HCT116 (cell line): ENCODE results near the gene RBMXL3. TPM values are rescaled to one million over a fixed set of nuclear protein-coding genes. Genes with fewer than 3 reads are reported as not detected.

Source experiments
- ATAC-seq: fragments of 200-7000 bp; cut with Tn5 transposase; 2 replicates; pipeline ENCODE4 v1.9.1; 2020; ENCODE audit warnings: mild to moderate bottlenecking, moderate library complexity
- BruUV-seq: library from RNA; stranded (reverse); fragments of 400-500 nt; replicated peaks from 2 replicates; lab custom pipeline; 2021; lab: Mats Ljungman, UMichigan
- CTCF ChIA-PET: fragments of 300-600 bp; sonication (Branson Sonifier 250); formaldehyde crosslinking; loops from one replicate; lab custom pipeline; 2021; ENCODE audit warnings: antibody characterized with exemption; lab: Charles Lee
- POLR2A ChIA-PET: fragments of 300-600, 350-600 bp; sonication (Branson Sonifier 250); formaldehyde crosslinking; loops from one replicate; lab custom pipeline; 2021; ENCODE audit warnings: antibody characterized with exemption; lab: Charles Lee
- RAD21 ChIA-PET, 2 experiments: fragments of 300-600 bp; sonication (Branson Sonifier 250); formaldehyde crosslinking; loops; one replicate each; lab custom pipeline; 2023; ENCODE audit warnings: low total read pairs in 2 of 2; ENCODE audit not compliant: uncharacterized antibody in 2 of 2, unreplicated experiment in 2 of 2, low non-redundant PET in 1 of 2; lab: Charles Lee
- DNase-seq: peaks from one replicate; pipeline ENCODE4 v3.0.0-alpha.2; 2010; ENCODE audit warnings: low read depth, low spot score
- H2AFZ ChIP-seq: fragments of 200-600 bp; shearing (Covaris generic), sonication (generic); 2 replicates; pipeline ENCODE4 v1.6.1; 2017; ENCODE audit warnings: low read depth, mixed run types, mixed read lengths, antibody characterized with exemption, low read length; ENCODE audit not compliant: poor library complexity, severe bottlenecking
- H3K27ac ChIP-seq: 2 replicates; pipeline ENCODE4 v1.5.1; 2012; ENCODE audit warnings: low read depth, low read length
- H3K27me3 ChIP-seq: fragments of 200-600 bp; sonication (generic); 2 replicates; pipeline ENCODE4 v1.6.1; 2016; ENCODE audit warnings: mixed run types, low read length, mixed read lengths; ENCODE audit not compliant: insufficient read depth
- H3K36me3 ChIP-seq, 2 experiments: fragments of 200-500 bp in 1 of 2; fragments of 200-600 bp in 1 of 2; sonication (Bioruptor generic) in 1 of 2; sonication (generic) in 1 of 2; 2 replicates each; pipeline versions ENCODE4 v1.5.1 to v1.6.1; 2014 to 2016; ENCODE audit warnings: low read length in 2 of 2, inconsistent platforms in 1 of 2, mixed read lengths in 1 of 2, mixed run types in 1 of 2; ENCODE audit not compliant: insufficient read depth in 2 of 2, control insufficient read depth in 1 of 2
- H3K4me1 ChIP-seq, 2 experiments: fragments of 200-600 bp in 1 of 2; sonication (generic) in 1 of 2; 2 replicates each; pipeline versions ENCODE4 v1.5.1 to v1.6.1; 2012 to 2017; ENCODE audit warnings: low read length in 2 of 2, inconsistent platforms in 1 of 2, mild to moderate bottlenecking in 1 of 2, mixed read lengths in 1 of 2, mixed run types in 1 of 2, moderate library complexity in 1 of 2; ENCODE audit not compliant: insufficient read depth in 2 of 2, control insufficient read depth in 1 of 2
- H3K4me2 ChIP-seq: fragments of 200-600 bp; sonication (generic); 2 replicates; pipeline ENCODE4 v1.6.1; 2017; ENCODE audit warnings: mixed run types, low read length, mixed read lengths
- H3K4me3 ChIP-seq, 2 experiments: fragments of 200-600 bp in 1 of 2; sonication (generic) in 1 of 2; replicated peaks in 1 of 2; 2 replicates each; pipeline ENCODE4 v1.5.1; 2011 to 2016; ENCODE audit warnings: low read length in 2 of 2, control low read depth in 1 of 2, low read depth in 1 of 2, mild to moderate bottlenecking in 1 of 2, mixed read lengths in 1 of 2, mixed run types in 1 of 2
- H3K79me2 ChIP-seq: fragments of 200-600 bp; sonication (generic); 2 replicates; pipeline ENCODE4 v1.6.1; 2017; ENCODE audit warnings: mild to moderate bottlenecking, mixed run types, low read length, moderate library complexity, mixed read lengths; ENCODE audit not compliant: insufficient read depth
- H3K9ac ChIP-seq: fragments of 200-600 bp; sonication (generic); 2 replicates; pipeline ENCODE4 v1.6.1; 2016; ENCODE audit warnings: low read length, mixed read lengths
- H3K9me2 ChIP-seq: fragments of 200-600 bp; sonication (generic), shearing (Covaris generic); 2 replicates; pipeline ENCODE4 v1.6.1; 2017; ENCODE audit warnings: mixed run types, mild to moderate bottlenecking, moderate library complexity; ENCODE audit not compliant: insufficient read depth
- H3K9me3 ChIP-seq, 2 experiments: fragments of 200-500 bp in 1 of 2; fragments of 200-600 bp in 1 of 2; sonication (Bioruptor generic) in 1 of 2; sonication (generic) in 1 of 2; 2 replicates each; pipeline ENCODE4 v1.6.1; 2014 to 2017; ENCODE audit warnings: low read length in 2 of 2, mixed read lengths in 2 of 2, inconsistent platforms in 1 of 2, low read depth in 1 of 2, mild to moderate bottlenecking in 1 of 2, mixed run types in 1 of 2, moderate library complexity in 1 of 2; ENCODE audit not compliant: control insufficient read depth in 1 of 2, insufficient read depth in 1 of 2
- H4K20me1 ChIP-seq: fragments of 200-600 bp; sonication (generic), shearing (Covaris generic); 2 replicates; pipeline ENCODE4 v1.6.1; 2017; ENCODE audit warnings: mixed run types, mild to moderate bottlenecking, moderate library complexity; ENCODE audit not compliant: insufficient read depth
- CEBPB ChIP-seq: IDR thresholded peaks from 2 replicates; pipeline ENCODE4 v1.6.1; 2012; ENCODE audit warnings: low read depth
- CTCF ChIP-seq, 3 experiments: fragments of 200-600 bp in 1 of 3; sonication (generic) in 1 of 3; IDR thresholded peaks in 2 of 3; conservative IDR thresholded peaks in 1 of 3; 2 replicates each; pipeline ENCODE4 v1.5.1; 2012 to 2017; ENCODE audit warnings: low read depth in 2 of 3, low read length in 2 of 3, antibody characterized with exemption in 1 of 3, borderline replicate concordance in 1 of 3, control low read depth in 1 of 3, mild to moderate bottlenecking in 1 of 3, mixed read lengths in 1 of 3, mixed run types in 1 of 3, moderate library complexity in 1 of 3; ENCODE audit not compliant: insufficient read depth in 1 of 3
- EGR1 ChIP-seq: IDR thresholded peaks from 2 replicates; pipeline ENCODE4 v1.6.1; 2012; ENCODE audit warnings: low read depth
- EZH2 ChIP-seq: fragments of 200-600 bp; sonication (generic); IDR thresholded peaks from 2 replicates; pipeline ENCODE4 v1.6.1; 2017; ENCODE audit warnings: antibody characterized with exemption, mixed run types
- EZH2phosphoT487 ChIP-seq: fragments of 200-600 bp; IDR thresholded peaks from 2 replicates; pipeline ENCODE4 v1.6.1; 2018; ENCODE audit warnings: antibody characterized with exemption, borderline replicate concordance
- POLR2A ChIP-seq: IDR thresholded peaks from 2 replicates; pipeline ENCODE4 v1.7.0; 2011; ENCODE audit warnings: borderline replicate concordance; ENCODE audit not compliant: insufficient read depth, insufficient read length; ENCODE audit errors: extremely low read depth
- SIN3A ChIP-seq: IDR thresholded peaks from 2 replicates; pipeline ENCODE4 v1.6.1; 2012; ENCODE audit warnings: low read depth
- YY1 ChIP-seq: IDR thresholded peaks from 2 replicates; pipeline ENCODE4 v1.6.1; 2011; ENCODE audit warnings: low read length, low read depth, moderate library complexity, mild to moderate bottlenecking; ENCODE audit not compliant: insufficient replicate concordance; ENCODE audit errors: extremely low read depth
- intact Hi-C: fragments of 100-400 bp; cut with micrococcal nuclease; formaldehyde crosslinking; loops from 2 replicates; pipeline ENCODE4 v1.10.0; 2022
- total RNA-seq: library from RNA; stranded (reverse); gene quantifications from one replicate; pipeline ENCODE4 v1.2.1, GENCODE V29; 2021; ENCODE audit not compliant: unreplicated experiment

The RBMXL3 gene
- total RNA-seq, 1 experiment from 2014 or later = not detected

- no peak overlapping the region for H3K9ac ChIP-seq
- H3K79me2 ChIP-seq = no peaks in the 10 kb centered on the region
- H2AFZ ChIP-seq = no peak overlapping the region
- DNase-seq (no peak), ATAC-seq (no peak)
- no TSS peak for BruUV-seq
- H3K4me1 ChIP-seq = no peaks in the 10 kb centered on the region
- no peaks in the 10 kb centered on the region for H3K27me3 ChIP-seq
- no peaks in the 10 kb centered on the region for H3K9me3 ChIP-seq
- H3K4me3 ChIP-seq = no peak overlapping the region
- POLR2A ChIA-PET = no interaction called here
- no peak overlapping the region for H3K4me2 ChIP-seq
- no peaks in the 10 kb centered on the region for H3K9me2 ChIP-seq
- H3K36me3 ChIP-seq = no peaks in the 10 kb centered on the region
- intact Hi-C loops = no loop called here
- no peaks in the 10 kb centered on the region for H4K20me1 ChIP-seq
- no peak overlapping the region for H3K27ac ChIP-seq
- RAD21 ChIA-PET = no interaction called here
- CTCF ChIA-PET = no interaction called here
- TF ChIP-seq YY1 (no peak), EZH2 (no peak), EGR1 (no peak), CTCF (IDR thresholded peaks at IDR 0.05 in 2 of 3, conservative IDR thresholded peaks at IDR 0.05 in 1 of 3; ENCODE audit: borderline replicate concordance in 1 of 3, insufficient read depth in 1 of 3, low read depth in 2 of 3, low read length in 2 of 3) (no peak)
- TF ChIP-seq, all 23 proteins: peak for 0
Observed at GRCh38 chrX:115173181-115173580, 16.0 kb upstream of the RBMXL3 start.

- no peaks in the 10 kb centered on the region for H4K20me1 ChIP-seq
- no peak overlapping the region for H3K4me3 ChIP-seq
- no TSS peak for BruUV-seq
- DNase-seq (no peak), ATAC-seq (no peak)
- no peaks in the 10 kb centered on the region for H3K9me2 ChIP-seq
- H3K79me2 ChIP-seq = no peaks in the 10 kb centered on the region
- no peak overlapping the region for H3K9ac ChIP-seq
- ChIA-PET CTCF (no interaction called here), POLR2A (no interaction called here), RAD21 (no interaction called here)
- H3K4me1 ChIP-seq = no peaks in the 10 kb centered on the region
- intact Hi-C loops = no loop called here
- no peaks in the 10 kb centered on the region for H3K36me3 ChIP-seq
- no peak overlapping the region for H2AFZ ChIP-seq
- no peak overlapping the region for H3K27ac ChIP-seq
- TF ChIP-seq EGR1 (no peak), EZH2 (no peak), EZH2phosphoT487 (no peak), POLR2A (no peak), CEBPB (no peak), SIN3A (no peak)
- H3K4me2 ChIP-seq = no peak overlapping the region
- H3K27me3 ChIP-seq = no peaks in the 10 kb centered on the region
- no peaks in the 10 kb centered on the region for H3K9me3 ChIP-seq
Observed at GRCh38 chrX:115174548-115174947, 14.7 kb upstream of the RBMXL3 start.
